Measurements from ENCODE around the gene ZNF526.
A peak's percentile ranks its signal among the peaks of the same experiment; 100 is the strongest.

The ZNF526 gene

GRCh38 chr19:42267644-42268141 is 47.6 kb downstream of the ZNF526 start:
- no peak for DNase-seq

GRCh38 chr19:42268142-42268703 is 48.1 kb downstream of the ZNF526 start:
- peak; percentile 91 to 100 (median 98) for DNase-seq

- peak; percentile 97 to 100 (median 99) for DNase-seq
Measured at GRCh38 chr19:42268704-42269477, 48.8 kb downstream of the ZNF526 start, which contains the start of gene CIC. Gene CIC, plus strand, starts transcription at chr19:42269252. Its CDS starts 2,532 bp downstream, at chr19:42271784.

DNA sequence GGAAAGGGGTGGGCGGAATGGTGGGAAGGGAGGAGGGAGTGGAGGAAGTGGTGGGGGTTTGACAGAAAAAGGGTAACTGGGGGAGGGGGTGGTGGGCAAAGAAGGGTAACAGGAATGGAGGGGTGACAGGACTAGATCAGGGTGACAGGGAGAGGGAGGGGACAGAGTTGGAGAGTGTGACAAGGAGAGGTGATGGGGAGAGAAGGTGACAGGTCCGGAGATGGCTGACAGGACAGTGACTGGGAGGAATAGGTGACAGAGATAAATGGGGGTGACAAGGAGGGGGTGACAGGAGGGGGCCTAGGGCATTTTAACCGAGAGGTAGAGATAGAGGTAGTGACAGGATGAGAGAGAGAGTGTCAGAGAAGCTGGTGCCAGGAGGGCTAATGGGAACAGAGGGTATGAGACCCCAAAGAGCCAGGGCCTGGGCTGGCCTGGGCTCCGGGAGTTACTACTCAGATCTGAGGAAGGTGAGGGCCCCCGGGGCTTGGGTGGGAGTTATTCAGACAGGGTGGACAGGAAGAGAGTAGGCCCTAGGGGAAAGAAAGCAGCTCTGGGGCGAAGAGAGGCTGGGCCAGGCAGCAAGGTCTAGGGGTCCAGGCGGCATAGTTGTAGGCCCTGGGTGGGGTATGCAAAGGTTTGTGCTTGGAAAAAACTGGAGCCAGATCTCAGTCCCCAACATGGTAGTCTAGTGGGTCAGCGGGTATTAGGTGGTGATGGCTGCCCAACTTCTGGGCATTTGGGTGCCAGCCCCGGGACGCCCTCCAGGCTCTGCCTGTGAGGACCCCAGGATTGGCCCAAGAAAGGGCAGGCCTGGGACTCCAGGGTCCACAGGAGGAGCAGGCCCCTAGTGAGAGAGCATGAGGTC is 49.6 kb downstream of the ZNF526 start:
- DNase-seq = peak in 2 of 5 experiments; percentile 6 to 55

DNA sequence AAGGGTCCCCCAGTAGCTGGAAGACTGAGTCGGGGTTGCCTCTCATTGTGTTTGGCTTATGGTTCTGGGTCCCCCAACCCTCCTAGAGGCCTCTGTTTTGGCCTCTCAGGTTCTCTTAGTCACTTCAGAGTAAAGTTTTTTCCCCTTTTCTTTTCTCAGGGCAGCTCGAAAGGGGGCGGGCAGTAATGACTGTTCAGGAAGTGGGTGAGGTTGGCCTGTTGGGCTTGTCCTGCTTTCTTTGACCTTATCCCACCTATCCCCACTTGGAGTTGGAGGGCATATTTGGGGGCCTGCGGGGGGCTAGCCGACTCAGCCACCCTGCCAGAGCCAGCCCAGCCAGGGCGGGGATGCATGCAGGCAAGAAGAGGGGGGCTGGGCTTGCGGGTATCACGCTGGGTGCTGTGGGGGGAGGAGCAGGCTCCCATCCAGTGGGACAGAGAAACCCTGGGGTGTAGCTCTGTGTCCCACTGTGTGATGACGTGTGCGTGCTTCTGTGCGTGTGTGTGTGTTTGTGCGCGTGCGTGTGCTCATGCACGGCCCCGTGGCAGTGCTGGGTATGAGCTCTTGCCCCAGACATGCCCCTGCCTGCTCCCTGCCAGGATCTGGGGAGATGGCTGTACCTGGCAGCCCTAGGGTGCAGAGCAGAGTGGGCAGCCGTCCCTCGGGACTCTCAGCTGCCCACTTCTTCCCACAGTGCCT is 50.4 kb downstream of the ZNF526 start:
- peak; percentile 28 to 96 (median 68) for DNase-seq

DNA sequence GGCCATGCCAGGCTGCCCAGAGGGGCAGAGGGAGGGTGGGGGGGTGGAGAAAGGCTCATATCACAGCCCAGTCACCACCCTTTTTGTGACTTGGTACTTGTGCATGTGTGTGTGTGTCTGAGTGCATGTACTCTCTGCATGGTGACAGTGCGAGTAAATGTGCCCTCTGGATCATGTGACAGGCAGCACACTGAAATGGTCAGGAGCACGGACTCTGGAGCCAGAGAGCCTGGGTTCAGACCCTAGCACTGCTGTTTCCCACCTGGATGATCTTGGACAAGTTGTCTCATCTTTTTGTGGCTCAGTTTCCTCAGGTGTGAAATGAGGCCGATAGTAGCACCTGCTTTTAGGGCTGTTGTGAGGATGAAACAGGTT is 50.9 kb downstream of the ZNF526 start:
- DNase-seq = no peak

DNA sequence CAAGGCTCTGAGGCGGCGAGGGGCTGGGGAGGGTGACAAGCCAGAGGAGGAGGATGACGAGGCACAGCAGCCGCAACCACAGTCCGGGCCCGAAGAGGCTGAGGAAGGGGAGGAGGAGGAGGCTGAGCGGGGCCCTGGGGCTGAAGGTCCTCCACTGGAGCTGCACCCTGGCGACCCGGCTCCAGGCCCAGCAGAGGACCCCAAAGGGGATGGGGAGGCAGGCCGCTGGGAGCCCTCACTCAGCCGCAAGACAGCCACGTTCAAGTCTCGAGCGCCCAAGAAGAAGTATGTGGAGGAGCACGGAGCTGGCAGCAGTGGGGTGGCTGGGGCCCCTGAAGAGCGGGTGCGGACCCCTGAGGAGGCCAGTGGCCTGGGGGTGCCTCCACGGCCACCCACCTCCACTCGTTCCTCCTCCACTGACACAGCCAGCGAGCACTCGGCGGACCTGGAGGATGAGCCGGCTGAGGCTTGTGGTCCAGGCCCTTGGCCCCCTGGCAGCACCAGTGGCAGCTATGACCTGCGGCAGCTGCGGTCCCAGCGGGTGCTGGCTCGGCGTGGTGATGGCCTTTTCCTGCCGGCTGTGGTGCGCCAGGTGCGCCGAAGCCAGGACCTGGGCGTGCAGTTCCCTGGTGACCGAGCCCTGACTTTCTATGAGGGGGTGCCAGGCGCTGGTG is 51.9 kb downstream of the ZNF526 start:
- no peak for DNase-seq

DNA sequence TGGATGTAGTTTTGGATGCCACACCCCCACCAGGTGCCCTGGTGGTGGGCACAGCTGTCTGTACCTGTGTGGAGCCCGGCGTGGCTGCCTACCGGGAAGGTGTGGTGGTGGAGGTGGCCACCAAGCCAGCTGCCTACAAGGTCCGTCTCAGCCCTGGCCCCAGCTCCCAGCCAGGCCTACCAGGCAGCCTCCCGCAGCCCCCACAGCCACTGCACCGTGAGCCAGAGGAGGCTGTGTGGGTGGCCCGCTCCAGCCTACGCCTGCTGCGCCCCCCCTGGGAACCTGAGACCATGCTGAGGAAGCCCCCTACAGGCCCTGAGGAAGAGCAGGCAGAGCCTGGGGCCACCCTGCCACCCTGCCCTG is 52.4 kb downstream of the ZNF526 start:
- DNase-seq = no peak

- no peak for DNase-seq
Measured at GRCh38 chr19:42272989-42273406, 52.9 kb downstream of the ZNF526 start.

DNA sequence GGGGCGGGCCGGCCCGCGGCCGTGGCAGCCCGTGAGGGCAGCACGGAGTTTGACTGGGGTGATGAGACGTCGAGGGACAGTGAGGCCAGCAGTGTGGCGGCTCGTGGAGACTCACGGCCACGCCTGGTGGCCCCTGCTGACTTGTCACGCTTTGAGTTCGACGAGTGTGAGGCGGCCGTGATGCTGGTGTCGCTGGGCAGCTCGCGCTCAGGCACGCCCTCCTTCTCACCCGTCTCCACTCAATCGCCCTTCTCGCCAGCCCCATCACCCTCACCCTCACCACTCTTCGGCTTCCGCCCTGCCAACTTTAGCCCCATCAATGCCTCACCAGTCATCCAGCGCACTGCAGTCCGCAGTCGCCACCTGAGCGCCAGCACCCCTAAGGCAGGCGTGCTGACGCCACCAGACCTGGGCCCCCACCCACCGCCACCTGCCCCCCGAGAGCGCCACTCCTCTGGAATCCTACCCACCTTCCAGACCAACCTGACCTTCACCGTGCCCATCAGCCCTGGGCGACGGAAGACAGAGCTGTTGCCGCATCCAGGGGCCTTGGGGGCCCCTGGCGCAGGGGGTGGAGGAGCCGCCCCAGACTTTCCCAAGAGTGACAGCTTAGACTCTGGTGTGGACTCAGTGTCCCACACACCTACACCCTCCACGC is 53.4 kb downstream of the ZNF526 start:
- no peak for DNase-seq

DNA sequence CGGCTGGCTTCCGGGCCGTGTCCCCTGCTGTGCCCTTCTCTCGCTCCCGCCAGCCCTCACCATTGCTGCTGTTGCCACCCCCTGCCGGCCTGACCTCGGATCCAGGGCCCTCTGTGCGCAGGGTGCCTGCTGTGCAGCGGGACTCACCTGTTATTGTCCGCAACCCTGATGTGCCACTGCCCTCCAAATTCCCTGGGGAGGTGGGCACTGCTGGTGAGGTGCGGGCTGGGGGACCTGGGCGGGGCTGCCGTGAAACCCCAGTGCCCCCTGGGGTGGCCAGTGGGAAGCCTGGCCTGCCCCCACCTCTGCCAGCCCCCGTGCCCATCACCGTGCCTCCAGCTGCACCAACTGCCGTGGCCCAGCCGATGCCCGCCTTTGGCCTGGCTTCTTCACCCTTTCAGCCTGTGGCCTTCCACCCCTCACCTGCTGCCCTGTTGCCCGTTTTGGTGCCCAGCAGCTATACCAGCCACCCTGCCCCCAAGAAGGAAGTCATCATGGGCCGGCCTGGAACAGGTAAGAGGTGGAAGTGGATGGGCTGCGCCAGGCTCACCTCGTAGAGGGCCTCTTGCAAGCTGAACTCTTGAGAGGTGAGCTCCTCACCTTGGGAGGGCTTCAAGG is 54.1 kb downstream of the ZNF526 start:
- DNase-seq = no peak

DNA sequence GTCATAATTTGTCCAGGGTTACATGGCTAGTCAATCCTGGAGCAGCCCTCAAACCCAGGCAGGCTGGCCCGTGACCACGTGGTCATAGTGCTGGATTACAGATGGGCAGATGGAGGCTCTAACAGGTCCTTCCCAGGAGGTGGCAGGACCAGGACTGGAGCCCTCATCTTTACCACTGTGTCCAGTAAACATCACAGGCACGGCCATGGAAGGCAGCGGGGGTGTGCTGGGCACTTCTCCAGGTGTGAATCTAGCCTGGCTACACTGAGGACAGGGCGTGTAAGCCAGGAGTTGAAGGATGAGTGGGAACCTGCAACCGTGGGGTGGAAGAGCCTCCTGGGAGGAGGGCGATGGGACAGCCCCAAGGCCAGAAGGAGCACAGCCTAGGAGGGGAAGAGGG is 55.0 kb downstream of the ZNF526 start:
- no peak for DNase-seq

- DNase-seq = no peak
Measured at GRCh38 chr19:42275517-42275916, 55.4 kb downstream of the ZNF526 start.

DNA sequence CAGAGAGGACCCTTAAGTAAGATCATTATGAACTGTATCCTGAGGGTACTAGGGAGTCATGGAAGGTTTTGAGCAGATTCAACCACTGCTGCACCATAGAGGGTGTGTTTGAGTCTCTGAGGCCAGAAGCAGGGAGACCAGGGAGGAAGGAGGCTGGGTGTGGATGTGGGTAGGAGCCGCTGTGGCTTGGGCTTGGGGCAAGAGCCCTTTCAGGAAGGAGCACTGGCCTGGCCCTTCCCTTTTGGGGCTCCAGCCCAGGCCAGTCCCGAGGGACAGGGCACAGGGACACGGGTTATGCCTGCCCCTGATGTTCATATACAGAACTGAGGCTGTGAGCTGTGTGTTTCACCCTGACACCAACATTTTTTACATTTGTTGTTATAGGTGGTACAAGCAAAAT is 56.2 kb downstream of the ZNF526 start:
- peak in 1 of 5 experiments; percentile 39 for DNase-seq

DNA sequence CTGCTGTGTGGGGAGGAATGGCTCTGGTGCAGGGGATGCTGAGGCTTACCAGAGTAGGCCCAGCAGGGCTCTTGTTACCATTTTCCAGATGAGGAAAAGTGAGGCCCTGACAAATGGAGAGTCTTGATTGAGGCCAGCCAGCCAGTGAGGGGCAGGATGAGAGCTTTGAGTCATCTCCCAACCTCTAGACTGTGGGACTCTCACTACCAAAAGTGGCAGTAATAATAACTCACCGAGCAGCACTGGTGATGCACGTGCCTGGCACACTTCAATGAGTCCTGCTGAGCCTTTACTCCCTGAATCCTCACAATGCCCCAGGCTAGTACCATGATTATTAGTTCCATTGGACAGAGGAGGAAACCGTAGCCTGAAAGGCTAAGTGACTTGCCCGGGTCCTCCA is 56.7 kb downstream of the ZNF526 start:
- peak in 1 of 5 experiments; percentile 65 for DNase-seq
